CD4-positive, alpha-beta T cell treated with Interleukin-1 beta for 1 hour (primary cell): Measurements from ENCODE around the gene PIANP.
"Not testable (repeated sequence)": the region's sequence is repeated elsewhere in the genome, so short reads cannot be mapped to it uniquely, and the experiment has no call there.

Experiments used
- DNase-seq, 2 donors: peaks; one replicate each; pipeline ENCODE4 v3.0.0-alpha.2; 2020 to 2022

PIANP gene, protein sequence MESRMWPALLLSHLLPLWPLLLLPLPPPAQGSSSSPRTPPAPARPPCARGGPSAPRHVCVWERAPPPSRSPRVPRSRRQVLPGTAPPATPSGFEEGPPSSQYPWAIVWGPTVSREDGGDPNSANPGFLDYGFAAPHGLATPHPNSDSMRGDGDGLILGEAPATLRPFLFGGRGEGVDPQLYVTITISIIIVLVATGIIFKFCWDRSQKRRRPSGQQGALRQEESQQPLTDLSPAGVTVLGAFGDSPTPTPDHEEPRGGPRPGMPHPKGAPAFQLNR

DNA sequence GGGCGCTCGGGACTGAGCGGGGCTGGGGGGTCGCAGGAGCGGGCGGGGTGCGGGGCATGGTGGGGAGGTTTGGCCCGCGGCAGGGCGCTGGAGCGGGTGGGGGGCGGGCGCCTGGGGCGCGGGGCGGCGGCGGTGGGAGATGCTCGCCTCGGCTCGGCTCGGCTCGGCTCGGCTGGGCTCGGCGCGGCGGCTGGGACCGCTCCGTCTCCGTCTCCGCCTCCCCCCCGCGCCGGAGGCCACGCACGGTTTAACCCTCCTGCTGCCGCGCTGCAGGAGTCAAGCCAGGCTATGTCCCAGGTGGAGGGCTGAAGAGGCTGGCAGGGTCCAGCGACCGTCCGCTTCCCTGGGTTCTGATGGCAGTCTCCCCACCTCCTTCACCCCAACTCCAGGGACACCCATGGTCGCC is at the start of gene PIANP:
TSS of gene PIANP (minus strand) at position 170 of the 406 bp plus-strand sequence. CDS start 2,754 bp downstream, outside the sequence.
- peak; percentile 39 to 45 for DNase-seq

DNA sequence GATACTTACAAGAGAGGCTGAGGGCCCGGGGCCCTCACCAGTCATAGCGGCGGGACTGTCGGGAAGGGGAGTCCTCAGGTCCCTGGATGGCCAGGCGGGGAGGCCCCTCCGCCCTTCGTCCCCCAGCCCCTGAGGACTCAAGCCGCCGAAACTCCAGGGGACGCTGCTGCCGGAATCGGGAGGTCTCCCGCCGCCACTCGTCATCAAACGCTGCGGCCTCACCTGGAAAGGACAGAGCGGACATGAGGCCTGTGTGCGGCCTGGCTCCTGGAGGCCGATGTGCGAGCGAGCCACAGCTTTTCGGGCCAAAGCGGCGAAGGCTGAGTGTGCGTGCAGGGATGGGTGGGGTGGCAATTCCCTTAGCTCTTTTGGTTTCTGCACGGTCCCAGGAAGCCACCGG is 48.1 kb upstream of the PIANP start:
- no peak for DNase-seq

DNA sequence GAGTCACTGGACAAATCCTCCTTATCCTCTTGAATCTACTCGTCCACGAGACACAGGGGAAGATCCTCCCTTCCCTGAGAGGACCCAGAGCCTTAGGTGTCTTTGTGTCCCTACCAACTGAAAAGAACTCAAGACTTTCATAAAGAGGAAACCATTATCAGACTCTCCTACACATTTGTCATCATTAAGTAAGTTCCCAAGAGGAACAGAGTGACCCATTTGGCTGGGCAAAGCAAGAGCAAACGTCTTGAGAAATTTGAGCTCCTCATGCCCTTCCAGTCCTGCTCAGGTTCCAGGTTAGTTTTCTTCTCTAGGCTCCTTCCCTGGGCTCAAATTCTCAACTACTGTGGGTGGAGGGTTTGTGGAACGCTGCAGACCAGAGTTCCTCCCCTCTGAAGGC is 46.6 kb upstream of the PIANP start:
- no peak for DNase-seq

DNA sequence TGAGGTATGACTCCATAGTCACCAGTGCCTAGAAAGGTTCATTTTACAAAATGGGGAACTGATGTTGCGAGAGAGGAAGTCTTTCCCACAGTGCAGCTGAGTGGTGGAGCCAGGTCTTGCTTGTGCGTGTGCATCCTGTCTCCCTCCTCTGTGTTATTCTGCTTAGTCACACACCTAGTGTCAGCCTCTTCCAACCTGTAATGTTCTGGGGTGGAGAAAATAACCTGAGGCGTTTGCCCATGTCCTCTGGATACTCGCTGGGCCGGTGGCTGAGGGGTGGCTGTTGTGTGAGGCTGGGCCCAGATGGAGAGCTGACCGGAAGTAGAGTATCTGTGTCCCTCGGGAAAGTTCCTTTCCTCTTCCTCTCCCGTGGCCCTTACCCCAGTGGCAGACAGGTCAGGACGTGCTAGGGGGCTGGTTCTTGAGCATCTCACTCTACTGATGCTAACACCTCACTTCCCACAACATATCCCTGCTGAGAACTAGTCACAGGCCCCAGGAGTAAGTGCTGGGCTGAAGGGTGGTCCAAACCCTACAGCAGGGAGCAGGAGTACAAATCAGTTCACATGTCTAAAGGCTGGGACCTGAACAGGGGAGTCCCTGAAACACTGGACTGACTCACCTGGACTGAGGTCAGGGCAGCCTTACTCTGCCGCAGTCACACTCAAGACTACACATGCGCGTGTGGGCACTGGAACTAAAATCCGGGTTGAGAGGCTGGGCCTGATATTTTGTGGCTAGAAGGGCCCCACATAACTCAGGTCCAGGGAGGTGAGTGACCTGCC is 45.3 kb upstream of the PIANP start:
- peak in 1 of 2 donors; percentile 68 for DNase-seq

DNA sequence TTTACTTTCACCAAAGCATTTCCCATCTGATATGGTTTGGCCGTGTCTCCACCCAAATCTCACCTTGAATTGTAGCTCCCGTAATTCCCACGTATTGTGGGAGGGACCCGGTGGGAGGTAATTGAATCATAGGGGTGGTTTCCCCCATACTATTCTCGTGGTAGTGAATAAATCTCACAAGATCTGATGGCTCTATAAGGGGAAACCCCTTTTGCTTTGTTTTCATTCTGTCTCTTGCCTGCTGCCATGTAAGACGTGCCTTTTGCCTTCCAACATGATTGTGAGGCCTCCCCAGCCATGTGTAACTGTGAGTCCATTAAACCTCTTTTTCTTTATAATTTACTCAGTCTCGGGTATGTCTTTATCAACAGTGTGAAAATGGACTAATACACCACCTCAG is 42.7 kb upstream of the PIANP start:
- not testable (repeated sequence) for DNase-seq

DNA sequence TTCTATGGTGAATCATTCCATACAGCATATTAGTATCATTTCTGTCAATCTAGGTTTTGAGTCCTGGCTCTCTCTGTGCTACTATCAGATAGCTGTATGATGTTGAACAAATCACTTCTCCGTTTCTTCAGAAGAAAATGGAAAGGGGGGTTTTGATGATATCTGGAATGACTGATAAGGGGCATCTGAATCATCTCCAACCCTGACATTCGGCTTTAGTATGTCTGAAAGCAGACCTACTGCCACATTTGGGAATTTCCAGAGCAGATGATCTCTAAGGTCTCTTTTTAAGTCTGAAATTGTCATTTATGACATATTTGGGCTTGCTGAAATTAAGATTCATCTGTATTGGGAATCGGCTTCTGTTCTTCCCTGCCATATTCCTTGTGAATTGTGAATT is 42.2 kb upstream of the PIANP start:
- DNase-seq: no peak

DNA sequence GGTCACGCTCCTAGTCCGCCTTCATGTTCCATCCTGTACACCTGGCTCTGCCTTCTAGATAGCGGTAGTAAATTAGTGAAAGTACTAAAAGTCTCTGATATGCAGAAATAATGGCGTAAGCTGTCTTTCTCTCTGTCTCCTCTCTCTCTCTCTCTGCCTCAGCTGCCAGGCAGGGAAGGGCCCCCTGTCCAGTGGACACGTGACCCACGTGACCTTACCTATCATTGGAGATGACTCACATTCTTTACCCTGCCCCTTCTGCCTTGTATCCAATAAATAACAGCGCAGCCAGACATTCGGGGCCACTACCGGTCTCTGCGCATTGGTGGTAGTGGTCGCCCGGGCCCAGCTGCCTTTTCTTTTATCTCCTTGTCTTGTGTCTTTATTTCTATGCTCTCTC is 41.5 kb upstream of the PIANP start:
- DNase-seq: not testable (repeated sequence)

DNA sequence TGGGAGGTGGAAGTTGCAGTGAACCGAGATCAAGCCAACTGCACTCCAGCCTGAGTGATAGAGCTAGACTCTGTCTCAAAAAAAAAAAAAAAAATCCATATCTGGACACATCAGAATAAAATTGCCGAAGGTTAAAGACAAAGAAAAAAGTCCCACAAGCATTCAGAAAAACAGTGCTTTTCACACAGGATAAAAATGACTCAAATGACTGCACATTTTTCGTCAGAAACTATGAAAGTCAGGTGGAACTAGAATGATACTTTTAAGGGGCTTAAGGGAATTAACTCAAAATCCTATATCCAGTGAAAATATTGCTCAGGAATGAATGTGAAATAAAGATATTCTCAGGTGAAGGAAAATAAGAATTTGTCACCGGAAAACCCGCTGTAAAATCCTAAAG is 36.1 kb upstream of the PIANP start:
- no peak for DNase-seq

DNA sequence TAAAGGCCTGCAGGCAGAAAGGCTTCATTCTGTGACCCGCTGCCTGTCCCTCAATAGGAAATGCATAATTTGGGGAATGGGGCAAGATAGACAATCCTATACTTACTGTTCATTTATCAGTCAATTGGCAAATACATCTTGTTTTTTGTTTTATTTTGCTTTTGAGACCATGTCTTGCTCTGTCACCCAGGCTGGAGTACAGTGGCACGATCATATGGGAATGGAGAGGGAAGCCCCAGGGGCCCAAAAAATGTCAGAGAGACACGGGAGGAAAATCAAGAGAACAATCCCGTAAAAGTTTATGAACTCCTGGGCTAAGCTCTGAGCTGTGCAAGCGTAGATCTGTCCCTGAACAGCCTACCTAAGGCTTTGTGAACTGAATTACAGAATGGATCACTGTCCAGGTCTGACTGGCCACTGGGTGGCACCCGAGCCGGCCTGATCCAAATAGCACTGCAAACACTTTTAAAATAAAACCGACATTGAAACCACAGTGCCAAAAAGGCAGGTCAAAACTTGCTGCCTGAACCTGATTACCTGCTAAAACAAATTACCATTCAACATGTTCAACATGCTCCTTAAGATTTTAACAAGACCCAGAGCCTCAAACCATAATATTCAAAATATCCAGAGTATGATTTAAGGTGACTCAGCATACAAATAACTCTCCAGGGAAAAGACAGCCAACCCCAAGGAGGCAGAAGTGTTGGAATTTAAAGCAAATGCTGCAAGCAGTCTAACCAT is 35.0 kb upstream of the PIANP start:
- peak; percentile 48 to 54 for DNase-seq

DNA sequence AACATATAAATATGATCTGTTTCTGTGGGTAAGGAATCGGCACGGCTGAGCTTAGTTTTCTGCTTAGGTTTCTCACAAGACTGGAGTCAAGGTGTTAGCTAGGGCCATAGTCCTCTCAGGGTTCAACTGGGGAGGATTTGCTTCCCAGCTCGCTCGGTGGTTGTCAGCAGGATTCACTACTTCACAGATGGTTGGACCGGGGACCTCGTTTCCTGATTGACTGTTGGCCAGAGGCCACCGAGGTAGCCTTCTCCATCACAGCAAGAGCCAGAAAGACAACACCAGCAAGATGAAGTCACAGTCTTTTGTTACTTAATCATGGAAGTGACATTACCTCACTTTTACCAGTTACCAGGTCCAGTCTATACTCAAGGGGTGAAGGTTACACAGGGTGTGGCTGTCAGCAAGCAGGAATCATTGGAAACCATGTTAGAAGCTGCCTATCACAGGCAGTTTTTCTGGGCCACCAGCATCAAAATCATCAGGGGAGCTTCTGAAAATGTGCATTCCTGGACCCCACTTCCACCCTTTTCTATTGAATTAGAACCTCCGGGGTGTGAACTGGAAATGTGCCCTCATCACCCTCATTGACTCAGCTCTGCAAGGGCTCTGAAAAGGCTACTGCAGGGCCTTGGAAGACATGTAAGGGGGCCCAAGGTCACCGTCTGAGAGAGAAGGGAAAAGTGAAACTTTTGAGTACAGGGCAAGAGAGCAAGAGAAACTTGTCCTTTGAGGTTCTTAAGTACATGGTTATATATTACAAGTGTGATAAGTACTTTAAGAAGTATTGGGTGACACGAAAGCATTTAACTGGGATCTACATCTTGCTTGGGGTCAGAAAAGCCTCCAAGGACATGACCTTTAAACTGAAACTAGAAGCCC is 34.1 kb upstream of the PIANP start:
- DNase-seq: no peak

DNA sequence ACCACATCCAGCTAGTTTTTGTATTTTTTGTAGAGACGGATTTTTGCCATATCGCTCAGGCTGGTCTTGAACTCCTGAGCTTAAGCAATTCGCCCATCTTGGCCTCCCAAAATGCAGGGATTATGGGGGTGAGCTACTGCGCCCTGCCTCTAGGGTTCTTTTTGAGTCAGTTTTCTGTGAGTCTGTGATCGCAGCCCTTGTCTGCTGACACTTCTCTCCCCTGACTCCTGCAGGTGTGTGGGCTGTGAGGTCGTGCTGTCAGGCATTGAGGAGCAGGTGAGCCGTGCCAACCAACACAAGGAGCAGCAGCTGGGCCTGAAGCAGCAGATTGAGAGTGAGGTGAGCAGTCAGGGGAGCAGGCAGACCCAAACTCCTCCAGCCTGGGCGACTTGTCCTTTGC is 29.6 kb upstream of the PIANP start:
- no peak for DNase-seq

DNA sequence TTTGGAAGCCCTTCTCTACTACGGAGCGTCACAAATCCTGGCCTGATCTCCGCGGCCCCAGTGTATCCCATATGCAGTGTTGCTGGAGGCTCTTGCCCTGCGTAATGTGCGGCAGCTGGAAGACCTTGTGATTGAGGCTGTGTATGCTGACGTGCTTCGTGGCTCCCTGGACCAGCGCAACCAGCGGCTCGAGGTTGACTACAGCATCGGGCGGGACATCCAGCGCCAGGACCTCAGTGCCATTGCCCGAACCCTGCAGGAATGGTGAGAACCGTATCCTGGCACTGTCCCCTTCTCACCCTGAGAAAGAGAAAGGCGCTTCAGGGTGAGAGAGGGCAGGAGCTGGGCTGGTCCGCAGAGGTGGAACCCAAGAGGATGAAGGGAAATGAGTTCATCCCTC is 28.6 kb upstream of the PIANP start:
- DNase-seq: no peak

DNA sequence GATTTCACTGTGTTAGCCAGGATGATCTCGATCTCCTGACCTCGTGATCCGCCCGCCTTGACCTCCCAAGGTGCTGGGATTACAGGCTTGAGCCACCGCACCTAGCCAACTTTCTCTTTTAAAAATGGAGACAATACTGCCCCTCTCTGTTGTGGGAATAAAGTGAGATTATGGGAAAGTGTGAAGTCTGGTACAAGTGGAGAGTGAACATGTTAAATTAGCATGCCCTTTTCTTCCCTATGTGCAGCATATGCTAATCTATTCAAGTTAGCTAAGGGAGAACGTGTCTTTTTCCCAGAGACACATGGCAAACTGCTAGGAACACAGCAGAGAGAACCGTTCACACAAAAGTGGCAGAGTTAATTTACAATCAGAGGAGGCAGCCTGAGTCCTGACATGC is 24.7 kb upstream of the PIANP start:
- DNase-seq: no peak

DNA sequence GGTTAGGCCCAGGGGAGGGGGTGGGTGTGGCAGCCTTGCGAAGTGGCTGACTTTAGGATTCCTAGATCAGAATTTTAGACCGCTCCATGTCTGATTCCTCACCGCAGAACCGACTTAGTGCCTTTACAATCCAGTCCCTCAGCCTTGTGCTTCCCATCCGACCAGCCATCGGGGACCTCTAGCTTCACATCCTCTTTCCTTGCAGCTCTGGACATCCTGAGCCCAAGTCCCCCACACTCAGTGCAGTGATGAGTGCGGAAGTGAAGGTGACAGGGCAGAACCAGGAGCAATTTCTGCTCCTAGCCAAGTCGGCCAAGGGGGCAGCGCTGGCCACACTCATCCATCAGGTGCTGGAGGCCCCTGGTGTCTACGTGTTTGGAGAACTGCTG is 23.8 kb upstream of the PIANP start:
- DNase-seq: peak in 1 of 2 donors; percentile 22

DNA sequence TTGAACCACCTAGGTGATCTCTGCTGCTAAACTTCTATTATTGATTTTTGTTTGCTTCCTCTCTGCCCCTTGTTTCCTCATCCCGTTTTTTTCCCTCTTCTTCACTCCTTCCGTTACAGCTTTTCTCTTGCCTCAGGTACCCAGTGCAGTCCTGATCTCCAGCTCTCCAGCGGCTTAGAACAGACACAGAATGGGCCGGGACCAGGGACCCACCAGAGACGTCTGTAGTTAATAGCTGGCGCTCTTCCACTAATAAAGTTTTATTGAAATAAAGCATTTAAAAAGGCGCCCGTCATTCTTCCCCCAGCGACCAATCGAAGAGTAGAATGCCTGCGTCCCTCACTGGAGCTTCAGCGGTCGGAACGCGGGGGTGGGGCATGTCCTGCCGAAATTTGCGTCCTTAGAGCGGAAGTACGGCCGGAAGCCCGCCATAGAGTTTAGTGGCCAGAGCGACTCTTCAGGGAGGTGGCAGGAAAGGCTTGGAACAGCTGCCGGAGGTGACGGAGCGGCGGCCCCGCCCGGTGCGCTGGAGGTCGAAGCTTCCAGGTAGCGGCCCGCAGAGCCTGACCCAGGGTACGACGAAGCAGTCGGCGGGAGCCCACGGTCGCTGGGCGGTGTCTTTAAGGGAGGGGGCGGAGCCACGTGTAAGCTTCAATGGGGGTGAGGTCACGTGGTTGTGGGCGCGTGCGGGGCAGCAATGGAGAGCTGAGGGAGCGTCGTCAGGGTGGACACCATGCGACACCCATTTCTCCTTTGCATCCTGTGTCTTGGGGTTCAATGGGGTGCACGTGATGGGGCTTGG is 23.2 kb upstream of the PIANP start, which contains the start of gene COPS7A:
TSS of gene COPS7A (plus strand) at position 440 of the 802 bp plus-strand sequence. CDS start 611 bp downstream, outside the sequence.
- DNase-seq: peak; percentile 98 to 99

DNA sequence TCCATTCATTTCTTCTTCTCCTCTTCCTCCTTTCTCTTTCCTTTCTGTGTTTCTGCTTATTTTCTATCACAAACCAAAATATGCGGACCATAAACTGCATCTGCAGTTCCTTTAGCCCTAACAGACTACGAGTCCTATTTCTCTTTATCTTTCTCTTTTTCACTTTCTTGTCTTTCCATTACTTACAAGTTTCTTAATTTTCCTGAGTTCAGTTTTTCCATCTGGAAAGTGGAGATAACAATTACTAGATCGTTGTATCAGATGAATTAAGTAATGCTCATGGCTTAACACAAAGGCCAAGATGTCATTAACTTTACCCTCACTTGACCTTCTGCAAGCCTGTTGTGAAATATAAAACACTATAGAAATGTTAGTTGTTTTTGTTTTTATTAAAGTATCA is 22.2 kb upstream of the PIANP start:
- DNase-seq: no peak

DNA sequence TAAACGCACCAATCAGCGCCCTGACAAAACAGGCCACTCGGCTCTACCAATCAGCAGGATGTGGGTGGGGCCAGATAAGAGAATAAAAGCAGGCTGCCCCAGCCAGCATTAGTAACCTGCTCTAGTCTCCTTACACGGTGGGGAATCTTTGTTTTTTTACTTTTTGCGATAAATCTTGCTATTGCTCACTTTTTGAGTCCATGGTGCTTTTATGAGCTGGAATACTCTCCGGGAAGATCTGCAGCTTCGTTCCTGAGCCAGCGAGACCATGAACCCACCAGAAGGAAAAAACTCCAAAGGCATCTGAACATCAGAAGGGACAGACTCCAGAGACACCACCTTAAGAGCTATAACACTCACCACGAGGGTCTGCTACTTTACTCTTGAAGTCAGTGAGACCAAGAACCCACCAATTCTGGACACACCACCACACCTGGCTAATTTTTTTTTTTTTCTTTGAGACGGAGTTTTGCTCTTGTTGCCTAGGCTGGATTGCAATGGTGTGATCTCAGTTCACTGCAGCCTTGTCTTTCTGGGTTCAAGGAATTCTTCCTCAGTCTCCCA is 16.3 kb upstream of the PIANP start:
- DNase-seq: no peak

DNA sequence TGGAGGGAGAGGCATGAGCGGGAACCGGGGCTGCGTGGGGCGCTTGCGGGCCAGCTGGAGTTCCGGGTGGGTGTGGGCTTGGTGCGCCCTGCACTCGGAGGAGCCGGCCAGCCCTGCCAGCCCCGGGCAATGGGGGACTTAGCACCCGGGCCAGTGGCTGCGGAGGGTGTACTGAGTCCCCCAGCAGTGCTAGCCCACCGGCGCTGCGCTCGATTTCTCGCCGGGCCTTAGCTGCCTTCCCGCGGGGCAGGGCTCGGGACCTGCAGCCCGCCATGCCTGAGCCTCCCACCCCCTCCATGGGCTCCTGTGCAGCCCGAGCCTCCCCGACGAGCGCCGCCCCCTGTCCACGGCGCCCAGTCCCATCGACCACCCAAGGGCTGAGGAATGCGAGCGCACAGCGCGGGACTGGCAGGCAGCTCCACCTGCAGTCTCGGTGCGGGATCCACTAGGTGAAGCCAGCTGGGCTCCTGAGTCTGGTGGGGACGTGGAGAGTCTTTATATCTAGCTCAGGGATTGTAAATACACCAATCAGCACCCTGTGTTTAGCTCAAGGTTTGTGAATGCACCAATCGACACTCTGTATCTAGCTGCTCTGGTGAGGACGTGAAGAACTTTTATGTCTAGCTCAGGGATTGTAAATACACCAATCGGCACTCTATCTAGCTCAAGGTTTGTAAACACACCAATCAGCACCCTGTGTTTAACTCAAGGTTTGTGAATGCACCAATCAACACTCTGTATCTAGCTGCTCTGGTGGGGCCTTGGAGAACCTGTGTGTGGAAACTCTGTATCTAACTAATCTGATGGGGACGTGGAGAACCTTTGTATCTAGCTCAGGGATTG is 15.6 kb upstream of the PIANP start:
- DNase-seq: not testable (repeated sequence)

DNA sequence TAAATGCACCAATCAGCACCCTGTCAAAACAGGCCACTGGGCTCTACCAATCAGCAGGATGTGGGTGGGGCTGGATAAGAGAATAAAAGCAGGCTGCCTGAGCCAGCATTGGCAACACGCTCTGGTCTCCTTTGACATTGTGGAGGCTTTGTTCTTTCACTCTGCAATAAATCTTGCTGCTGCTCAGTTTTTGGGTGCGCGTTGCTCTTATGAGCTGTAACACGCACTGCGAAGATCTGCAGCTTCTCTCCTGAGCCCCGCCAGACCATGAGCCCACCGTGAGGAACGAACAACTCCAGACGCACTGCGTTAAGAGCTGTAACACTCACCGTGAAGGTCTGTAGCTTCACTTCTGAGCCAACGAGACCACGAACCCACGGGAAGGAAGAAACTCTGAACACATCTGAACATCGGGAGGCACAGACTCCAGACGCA is 8.4 kb upstream of the PIANP start:
- peak; percentile 42 to 82 for DNase-seq

DNA sequence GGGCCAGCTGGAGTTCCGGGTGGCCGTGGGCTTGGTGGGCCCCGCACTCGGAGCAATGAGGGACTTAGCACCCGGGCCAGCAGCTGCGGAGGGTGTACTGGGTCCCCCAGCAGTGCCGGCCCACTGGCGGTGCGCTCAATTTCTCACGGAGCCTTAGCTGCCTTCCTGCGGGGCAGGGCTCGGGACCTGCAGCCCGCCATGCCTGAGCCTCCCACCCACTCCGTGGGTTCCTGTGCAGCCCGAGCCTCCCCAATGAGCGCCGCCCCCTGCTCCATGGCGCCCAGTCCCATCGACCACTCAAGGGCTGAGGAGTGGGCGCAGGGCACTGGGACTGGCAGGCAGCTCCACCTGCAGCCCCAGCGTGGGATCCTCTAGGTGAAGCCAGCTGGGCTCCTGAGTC is 7.7 kb upstream of the PIANP start:
- not testable (repeated sequence) for DNase-seq
